GM12878 (cell line): Measurements from ENCODE around the gene ZMYND15.

Experiments used
- BHLHE40 ChIP-seq, 2 experiments: fragments of 450-650 bp in 1 of 2; IDR thresholded peaks; 2 replicates each; pipeline ENCODE4 v1.6.1; 2011 to 2017; ENCODE audit warnings: low read depth in 2 of 2, borderline replicate concordance in 1 of 2, improper control_type of control experiment in 1 of 2, low read length in 1 of 2, mild to moderate bottlenecking in 1 of 2
- CBX5 ChIP-seq: sonication (generic); IDR thresholded peaks from 2 replicates; pipeline ENCODE4 v1.6.1; 2016; ENCODE audit warnings: low read depth, moderate library complexity, mild to moderate bottlenecking, inconsistent platforms
- DPF2 ChIP-seq: fragments of 450-650 bp; IDR thresholded peaks from 2 replicates; pipeline ENCODE4 v1.6.1; 2017; ENCODE audit warnings: mild to moderate bottlenecking
- FOXM1 ChIP-seq: IDR thresholded peaks from 2 replicates; pipeline ENCODE4 v1.6.1; 2012; ENCODE audit warnings: low read depth, mild to moderate bottlenecking, inconsistent platforms, low read length, moderate library complexity
- GABPA ChIP-seq: IDR thresholded peaks from 2 replicates; pipeline ENCODE4 v1.6.1; 2014; ENCODE audit warnings: antibody characterized with exemption, low read depth, mild to moderate bottlenecking, inconsistent platforms
- HDAC2 ChIP-seq: fragments of 200-600 bp; sonication (generic); IDR thresholded peaks from 2 replicates; pipeline ENCODE4 v1.6.1; 2017
- JUND ChIP-seq: IDR thresholded peaks from 2 replicates; pipeline ENCODE4 v1.6.1; 2012; ENCODE audit warnings: low read depth, mild to moderate bottlenecking, low read length, improper control_type of control experiment, moderate library complexity
- MYB ChIP-seq: fragments of 150-350 bp; IDR thresholded peaks from 2 replicates; pipeline ENCODE4 v1.6.1; 2014; ENCODE audit warnings: mild to moderate bottlenecking, low read depth, low read length, borderline replicate concordance
- MYC ChIP-seq: IDR thresholded peaks from 2 replicates; pipeline ENCODE4 v1.6.1; 2011; ENCODE audit warnings: mild to moderate bottlenecking, low read length, moderate library complexity, inconsistent platforms; ENCODE audit not compliant: insufficient read depth, insufficient replicate concordance, insufficient read length, severe bottlenecking
- NR2C1 ChIP-seq: fragments of 450-650 bp; IDR thresholded peaks from 2 replicates; pipeline ENCODE4 v1.6.1; 2017; ENCODE audit warnings: antibody characterized with exemption, mild to moderate bottlenecking, moderate library complexity
- PAX8 ChIP-seq: fragments of 450-650 bp; IDR thresholded peaks from 2 replicates; pipeline ENCODE4 v1.6.1; 2017; ENCODE audit warnings: mild to moderate bottlenecking, moderate library complexity
- TCF12 ChIP-seq: IDR thresholded peaks from 2 replicates; pipeline ENCODE4 v1.6.1; 2011; ENCODE audit warnings: low read depth, mild to moderate bottlenecking, low read length
- ZBED1 ChIP-seq: IDR thresholded peaks from 2 replicates; pipeline ENCODE4 v1.6.1; 2016; ENCODE audit warnings: borderline replicate concordance

DNA sequence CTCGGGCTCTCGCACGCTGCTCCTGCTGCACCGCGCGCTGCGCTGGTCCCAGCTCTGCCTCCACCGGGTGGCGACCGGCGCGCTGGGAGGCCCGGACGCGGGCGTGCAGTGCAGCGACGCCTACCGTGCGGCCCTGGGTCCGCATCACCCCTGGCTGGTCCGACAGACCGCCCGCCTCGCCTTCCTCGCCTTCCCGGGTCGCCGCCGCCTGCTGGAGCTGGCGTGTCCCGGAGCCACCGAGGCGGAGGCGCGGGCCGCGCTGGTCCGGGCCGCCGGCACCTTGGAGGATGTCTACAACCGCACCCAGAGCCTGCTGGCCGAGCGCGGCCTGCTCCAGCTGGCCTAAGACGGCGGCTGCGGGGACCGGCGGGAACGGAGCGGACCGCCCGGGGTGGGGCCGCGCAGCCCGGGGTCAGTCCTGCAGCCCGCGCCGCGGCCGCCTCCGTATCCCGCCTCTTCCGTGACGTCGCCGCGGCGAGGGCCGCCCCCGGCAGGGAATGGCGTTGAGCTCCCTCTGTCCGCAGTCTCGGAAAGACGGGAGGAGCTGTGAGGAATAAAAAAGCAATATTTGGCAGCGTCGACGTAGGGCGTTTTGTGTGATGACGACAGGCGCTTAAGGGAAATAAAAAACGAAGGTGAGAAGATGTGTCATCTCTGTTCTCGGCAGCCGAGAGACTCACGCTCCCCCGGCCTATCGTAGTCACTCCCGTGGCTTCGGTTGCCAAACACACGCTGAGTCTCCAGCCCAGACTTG lies 50.5 kb downstream of the ZMYND15 start:
- TF ChIP-seq TCF12 (0 out of 2 replicates have a peak, but pooled peaks have one; percentile 49), GABPA (no peak), JUND (no peak), ZBED1 (no peak), DPF2 (peak; percentile 91), HDAC2 (no peak), BHLHE40 (IDR thresholded peaks at IDR 0.05; ENCODE audit: borderline replicate concordance in 1 of 2, low read depth in 2 of 2, low read length in 1 of 2) (peak; percentile 50 to 81; a peak in 2 of 4 replicates), MYB (no peak), FOXM1 (no peak), CBX5 (no peak), MYC (no peak), NR2C1 (peak; percentile 51), PAX8 (no peak)
